OCI-M1 (cell line): ENCODE results near the gene KIAA1143.

Experiments used
- DNase-seq: peaks from one replicate; lab custom pipeline; 2025; lab: John Stamatoyannopoulos, UW

Gene KIAA1143

DNA sequence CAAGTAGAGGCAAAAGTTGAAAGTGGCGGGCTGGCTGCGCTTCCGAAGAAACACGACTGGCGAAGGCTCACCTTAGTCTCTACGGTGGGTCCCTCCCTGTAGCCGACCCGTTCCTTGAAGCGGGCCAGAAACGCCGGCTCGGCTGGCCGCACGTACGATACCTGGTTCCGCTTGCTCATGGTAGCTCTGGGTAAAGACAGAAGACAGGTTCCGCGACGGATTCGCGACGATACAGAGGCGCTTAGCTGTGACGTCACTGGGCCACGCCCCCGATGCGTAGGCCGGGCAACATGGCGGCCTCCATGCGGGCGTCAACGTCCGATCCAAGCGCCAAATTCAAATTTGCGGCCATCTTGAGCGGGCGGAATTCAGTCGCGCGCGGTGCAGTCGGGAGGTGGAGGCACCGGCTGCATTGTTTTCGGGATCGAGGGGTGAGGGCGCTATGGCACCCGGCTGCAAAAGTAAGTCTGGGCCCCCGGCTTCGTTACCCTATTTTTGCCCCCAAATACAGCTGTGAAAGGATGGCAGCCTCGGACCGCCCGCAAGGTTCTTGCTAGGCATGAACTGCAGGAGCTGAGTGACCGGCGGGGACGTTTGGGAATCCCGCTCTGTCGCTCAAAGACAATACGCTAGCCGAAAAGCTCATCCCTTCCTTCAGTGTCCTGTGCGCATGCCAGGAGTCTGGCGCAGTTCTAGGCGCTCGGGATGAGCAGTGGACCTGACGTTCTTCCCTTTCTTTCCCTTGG is at the start of gene KIAA1143, which contains the start of gene KIF15:
Gene KIAA1143, minus strand, starts transcription at position 196 of the 746 bp plus-strand sequence. Its CDS starts 17 bp downstream, at position 179.
Gene KIF15, plus strand, starts transcription at position 371 of the 746 bp plus-strand sequence. Its CDS starts 72 bp downstream, at position 443.
- DNase-seq: peak; percentile 98

- no peak for DNase-seq
Measured at GRCh38 chr3:44805960-44806359, 44.5 kb upstream of the KIAA1143 start.

GRCh38 chr3:44803298-44803697 is 41.9 kb upstream of the KIAA1143 start:
- DNase-seq: no peak

GRCh38 chr3:44802011-44802410 is 40.6 kb upstream of the KIAA1143 start:
- no peak for DNase-seq

GRCh38 chr3:44795197-44795596 is 33.8 kb upstream of the KIAA1143 start:
- no peak for DNase-seq

DNA sequence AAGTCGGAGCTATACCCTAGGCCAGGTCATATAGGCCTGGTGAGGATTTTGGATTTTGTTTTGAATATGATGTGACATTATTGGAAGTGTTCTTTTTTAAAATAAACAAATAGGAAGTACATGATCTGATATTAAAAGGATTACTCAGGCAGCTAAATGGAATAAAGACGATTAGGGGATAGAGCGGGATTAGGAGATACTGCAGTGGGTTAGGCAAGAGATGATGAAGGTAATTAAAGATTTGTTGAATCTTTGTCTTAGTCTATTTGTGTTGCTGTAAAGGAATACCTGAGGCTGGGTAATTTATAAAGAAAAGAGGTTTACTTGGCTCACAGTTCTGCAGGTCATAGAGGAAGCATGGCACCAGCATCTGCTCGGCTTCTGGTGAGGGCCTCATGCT is 21.5 kb upstream of the KIAA1143 start:
- no peak for DNase-seq

GRCh38 chr3:44772099-44772442 is 10.7 kb upstream of the KIAA1143 start:
- DNase-seq: peak; percentile 5

DNA sequence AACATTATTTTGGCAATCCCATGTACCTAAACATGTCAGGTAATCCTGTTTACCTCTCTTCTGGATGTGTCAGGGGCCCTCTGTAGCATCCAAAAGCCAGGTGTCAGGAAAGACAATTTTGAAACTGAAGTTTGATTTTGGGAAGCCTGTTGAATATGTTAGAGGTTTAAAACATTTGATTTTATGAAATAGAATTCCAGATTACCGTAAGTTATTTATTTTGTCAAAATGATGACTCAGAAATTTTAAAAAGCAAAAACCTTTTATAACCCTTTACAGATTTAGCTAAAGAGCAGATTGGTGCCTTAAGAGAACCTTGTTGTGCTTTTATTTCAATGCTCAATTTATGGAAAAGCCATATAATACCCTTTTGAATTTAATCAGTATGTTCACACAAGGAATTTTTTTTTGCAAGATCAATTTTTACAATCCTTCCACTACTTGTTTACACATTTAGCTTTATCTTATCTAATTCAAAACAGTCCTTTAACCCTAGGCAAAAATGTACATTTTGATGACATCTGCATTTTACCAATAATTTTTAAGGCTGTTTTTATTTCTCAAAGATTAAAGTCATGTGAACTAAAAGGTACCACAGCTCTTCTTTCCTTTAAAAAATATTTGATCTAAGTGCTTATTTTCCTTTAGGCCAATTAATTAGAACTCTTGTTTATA is 10.1 kb upstream of the KIAA1143 start:
- no peak for DNase-seq

- no peak for DNase-seq
Measured at GRCh38 chr3:44764248-44764647, 2.8 kb upstream of the KIAA1143 start.

DNA sequence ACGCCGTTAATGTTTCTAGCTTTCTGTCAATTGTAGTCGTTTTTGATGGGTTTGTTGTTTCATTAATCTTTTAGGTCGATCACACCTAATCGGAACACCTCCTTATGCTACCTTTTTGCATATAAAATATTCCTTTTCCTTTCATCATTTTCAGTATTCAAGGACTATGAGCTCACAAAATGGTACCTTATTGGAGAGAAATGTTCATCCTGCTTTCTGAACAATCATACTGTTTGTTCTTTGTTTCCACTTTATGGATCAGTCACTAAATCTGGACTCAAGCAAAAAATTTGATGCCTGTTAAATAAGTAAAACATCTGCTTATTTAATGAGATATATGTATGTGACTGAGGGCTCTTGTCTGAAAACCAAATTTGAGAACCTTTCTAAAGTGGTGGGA is 1.3 kb upstream of the KIAA1143 start:
- no peak for DNase-seq

- peak; percentile 71 for DNase-seq
Measured at GRCh38 chr3:44762170-44762677, 805 bp upstream of the KIAA1143 start.

DNA sequence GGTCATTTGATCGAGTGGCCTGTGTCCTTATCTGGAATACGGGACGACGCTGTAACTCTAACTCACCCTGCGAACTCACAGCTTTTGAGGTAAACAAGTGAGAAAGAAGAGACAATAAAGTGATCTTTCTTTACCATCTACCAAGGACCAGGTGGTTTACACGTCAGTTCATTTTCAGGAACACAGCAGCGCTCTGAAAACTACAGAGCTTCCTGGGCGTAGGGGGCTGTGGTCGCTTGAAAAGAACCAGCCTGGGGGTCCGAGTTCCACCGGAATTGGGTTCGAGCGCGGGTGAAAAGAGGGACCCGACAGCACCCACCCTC is 357 bp downstream of the KIAA1143 start:
- no peak for DNase-seq

DNA sequence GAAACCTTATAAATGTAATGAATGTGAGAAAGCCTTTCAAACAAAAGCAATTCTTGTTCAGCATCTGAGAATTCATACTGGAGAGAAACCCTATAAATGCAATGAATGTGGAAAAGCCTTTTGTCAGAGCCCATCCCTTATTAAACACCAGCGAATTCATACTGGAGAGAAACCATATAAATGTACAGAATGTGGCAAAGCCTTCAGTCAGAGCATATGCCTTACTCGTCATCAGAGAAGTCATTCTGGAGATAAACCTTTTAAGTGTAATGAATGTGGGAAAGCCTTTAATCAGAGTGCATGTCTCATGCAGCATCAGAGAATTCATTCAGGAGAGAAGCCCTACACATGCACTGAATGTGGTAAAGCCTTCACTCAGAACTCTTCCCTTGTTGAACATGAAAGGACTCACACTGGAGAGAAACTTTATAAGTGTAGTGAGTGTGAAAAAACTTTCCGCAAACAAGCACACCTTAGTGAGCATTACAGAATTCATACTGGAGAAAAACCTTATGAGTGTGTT is 26.7 kb downstream of the KIAA1143 start:
- no peak for DNase-seq

GRCh38 chr3:44729384-44729910 is 32.0 kb downstream of the KIAA1143 start, which contains the start of gene ZNF501:
ZNF501 (plus strand) TSS chr3:44729635; CDS start chr3:44734422, 4,787 bp downstream.
- peak; percentile 95 for DNase-seq

GRCh38 chr3:44722103-44722401 is 39.4 kb downstream of the KIAA1143 start:
- DNase-seq: no peak

DNA sequence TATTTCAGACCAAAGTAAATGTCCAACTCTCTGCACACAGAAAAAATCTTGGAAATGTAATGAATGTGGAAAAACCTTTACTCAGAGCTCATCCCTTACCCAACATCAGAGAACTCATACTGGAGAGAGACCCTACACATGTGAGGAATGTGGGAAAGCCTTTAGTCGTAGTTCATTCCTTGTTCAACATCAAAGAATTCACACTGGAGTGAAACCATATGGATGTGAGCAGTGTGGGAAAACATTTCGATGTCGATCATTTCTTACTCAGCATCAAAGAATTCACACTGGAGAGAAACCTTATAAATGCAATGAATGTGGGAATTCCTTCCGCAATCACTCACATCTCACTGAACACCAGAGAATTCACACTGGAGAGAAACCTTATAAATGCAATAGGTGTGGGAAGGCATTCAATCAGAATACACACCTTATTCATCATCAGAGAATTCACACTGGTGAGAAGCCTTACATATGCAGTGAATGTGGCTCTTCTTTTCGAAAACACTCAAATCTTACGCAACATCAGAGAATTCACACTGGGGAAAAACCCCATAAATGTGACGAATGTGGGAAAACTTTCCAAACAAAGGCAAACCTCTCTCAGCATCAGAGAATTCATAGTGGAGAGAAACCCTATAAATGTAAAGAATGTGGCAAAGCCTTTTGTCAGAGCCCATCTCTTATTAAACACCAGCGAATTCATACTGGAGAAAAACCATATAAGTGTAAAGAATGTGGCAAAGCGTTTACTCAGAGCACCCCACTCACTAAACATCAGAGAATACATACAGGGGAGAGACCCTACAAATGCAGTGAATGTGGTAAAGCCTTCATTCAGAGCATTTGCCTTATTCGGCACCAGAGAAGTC is 40.0 kb downstream of the KIAA1143 start:
- DNase-seq: peak; percentile 18

DNA sequence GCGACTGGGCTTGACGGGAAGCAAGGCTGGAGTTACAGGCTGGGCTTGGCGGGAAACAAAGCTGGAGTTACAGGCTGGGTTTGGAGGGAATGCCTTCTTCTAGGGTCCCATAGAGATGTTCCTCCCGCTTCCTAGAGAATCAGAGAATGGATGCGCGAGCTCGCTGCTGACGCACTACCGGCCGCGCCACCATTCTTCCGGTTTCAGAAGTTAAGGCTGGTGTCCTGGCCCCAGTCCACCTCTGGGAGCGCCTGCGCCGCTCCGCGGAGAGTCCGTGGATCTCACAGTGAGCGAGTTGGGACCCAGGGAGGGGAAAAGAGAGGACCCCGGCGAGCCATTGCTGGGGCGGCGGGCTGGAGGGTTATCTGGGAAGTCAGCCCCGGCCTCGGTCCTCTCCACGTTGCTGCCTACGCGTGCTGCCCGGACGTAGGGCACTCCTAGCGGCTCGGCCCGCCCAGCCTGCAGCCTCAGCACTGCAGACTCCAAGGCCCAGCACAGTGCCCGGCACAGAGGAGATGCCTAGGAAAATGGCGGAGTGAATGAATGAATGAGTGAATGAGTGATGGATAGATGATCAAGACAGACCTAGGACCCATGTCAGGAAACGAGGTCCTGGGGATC is 48.9 kb downstream of the KIAA1143 start, which contains the start of gene ZNF502:
Gene ZNF502, plus strand, starts transcription at position 206 of the 621 bp plus-strand sequence. CDS start 7,602 bp downstream, outside the sequence.
- DNase-seq: peak; percentile 93
